SK-N-SH (cell line): Measurements from ENCODE around the gene B3GALT6. TPM values are rescaled to one million over a fixed set of nuclear protein-coding genes. Genes with fewer than 3 reads are reported as not detected.

Experiments
- CTCF ChIA-PET: fragments of 300-600, 350-600 bp; formaldehyde crosslinking; extraction: SDS; loops from one replicate; lab custom pipeline; 2021; lab: Yijun Ruan, JAX
- POLR2A ChIA-PET: fragments of 350-600 bp; sonication (Branson Sonifier 250); formaldehyde crosslinking; extraction: SDS; loops from one replicate; lab custom pipeline; 2020; ENCODE audit warnings: antibody characterized with exemption, inconsistent platforms; lab: Yijun Ruan, JAX
- DNase-seq: peaks from one replicate; pipeline ENCODE4 v3.0.0; 2012
- H2AFZ ChIP-seq: fragments of 200-600 bp; sonication (generic); 2 replicates; pipeline ENCODE4 v1.8.1; 2016; ENCODE audit warnings: antibody characterized with exemption, mild to moderate bottlenecking, low read depth
- H3F3A ChIP-seq: fragments of 200-600 bp; sonication (generic); replicated peaks from 2 replicates; pipeline ENCODE3; 2016; ENCODE audit warnings: antibody characterized with exemption, mild to moderate bottlenecking; ENCODE audit not compliant: insufficient read depth
- H3K27ac ChIP-seq, 2 experiments: fragments of 200-500 bp in 1 of 2; fragments of 200-600 bp in 1 of 2; sonication (Bioruptor generic) in 1 of 2; sonication (generic), shearing (Covaris generic) in 1 of 2; 2 replicates each; pipeline versions ENCODE4 v1.5.1 to v1.6.1; 2014 to 2016; ENCODE audit warnings: low read depth in 2 of 2, inconsistent platforms in 1 of 2, low read length in 1 of 2, mild to moderate bottlenecking in 1 of 2, mixed read lengths in 1 of 2
- H3K27me3 ChIP-seq: fragments of 200-600 bp; sonication (generic), shearing (Covaris generic); 2 replicates; pipeline ENCODE4 v1.6.1; 2016; ENCODE audit warnings: mixed run types; ENCODE audit not compliant: insufficient read depth
- H3K36me3 ChIP-seq, 2 experiments: fragments of 200-500 bp in 1 of 2; fragments of 200-600 bp in 1 of 2; sonication (Bioruptor generic) in 1 of 2; sonication (generic) in 1 of 2; replicated peaks in 1 of 2; 2 replicates each; pipeline versions ENCODE3 to v1.5.1; 2014 to 2016; ENCODE audit warnings: low read length in 1 of 2, mild to moderate bottlenecking in 1 of 2; ENCODE audit not compliant: insufficient read depth in 2 of 2, control insufficient read depth in 1 of 2
- H3K4me1 ChIP-seq, 2 experiments: fragments of 200-500 bp in 1 of 2; fragments of 200-600 bp in 1 of 2; sonication (Bioruptor generic) in 1 of 2; sonication (generic), shearing (Covaris generic) in 1 of 2; 2 replicates each; pipeline versions ENCODE4 v1.5.1 to v1.6.1; 2014 to 2016; ENCODE audit warnings: low read depth in 1 of 2, low read length in 1 of 2, mixed run types in 1 of 2; ENCODE audit not compliant: insufficient read depth in 2 of 2, control insufficient read depth in 1 of 2
- H3K4me2 ChIP-seq: fragments of 200-600 bp; sonication (generic), shearing (Covaris generic); 2 replicates; pipeline ENCODE4 v1.6.1; 2017; ENCODE audit warnings: mixed run types
- H3K4me3 ChIP-seq, 2 experiments: fragments of 200-500 bp in 1 of 2; fragments of 200-600 bp in 1 of 2; sonication (Bioruptor generic) in 1 of 2; sonication (generic), shearing (Covaris generic) in 1 of 2; 2 replicates each; pipeline versions ENCODE4 v1.5.1 to v1.8.1; 2014 to 2016; ENCODE audit warnings: low read depth in 2 of 2, inconsistent platforms in 1 of 2, low read length in 1 of 2, mild to moderate bottlenecking in 1 of 2, mixed read lengths in 1 of 2, moderate library complexity in 1 of 2
- H3K79me2 ChIP-seq: fragments of 200-600 bp; sonication (generic); 2 replicates; pipeline ENCODE4 v1.8.1; 2017; ENCODE audit warnings: mild to moderate bottlenecking; ENCODE audit not compliant: insufficient read depth
- H3K9ac ChIP-seq: fragments of 200-600 bp; sonication (generic); 2 replicates; pipeline ENCODE4 v1.6.1; 2017; ENCODE audit warnings: mixed run types
- H3K9me2 ChIP-seq: fragments of 200-600 bp; sonication (generic); 2 replicates; pipeline ENCODE4 v1.6.1; 2017; ENCODE audit warnings: mixed run types
- H3K9me3 ChIP-seq: fragments of 200-600 bp; sonication (generic); 2 replicates; pipeline ENCODE4 v1.6.1; 2017; ENCODE audit warnings: mixed run types, mild to moderate bottlenecking, moderate library complexity
- H4K20me1 ChIP-seq: fragments of 200-600 bp; sonication (generic); 2 replicates; pipeline ENCODE4 v1.6.1; 2017; ENCODE audit warnings: mild to moderate bottlenecking, mixed run types; ENCODE audit not compliant: insufficient read depth
- FOSL2 ChIP-seq: IDR thresholded peaks from 2 replicates; pipeline ENCODE4 v1.4.0; 2012; ENCODE audit warnings: low read depth, mild to moderate bottlenecking, moderate library complexity, borderline replicate concordance
- GATA2 ChIP-seq: sonication (generic); formaldehyde crosslinking; IDR thresholded peaks from 2 replicates; pipeline ENCODE4 v1.5.0; 2020; ENCODE audit warnings: mild to moderate bottlenecking, missing genetic modification reagents
- JUND ChIP-seq: IDR thresholded peaks from 2 replicates; pipeline ENCODE4 v1.4.0; 2012
- TCF12 ChIP-seq: IDR thresholded peaks from 2 replicates; pipeline ENCODE4 v1.4.0; 2012
- WGBS: methylation state at CpG from one replicate; pipeline ENCODE4 v1.1.6; 2017; ENCODE audit warnings: low lambda C conversion rate; 5-methylcytosine and 5-hydroxymethylcytosine counted together
- polyA plus RNA-seq, 3 experiments: library from polyadenylated mRNA; depleted of rRNA; stranded (reverse); fragments of >200 nt; gene quantifications; 2 replicates each; pipeline ENCODE4 v1.2.3, GENCODE V29; 2012
- TF ChIP-seq, protein P1 (sequence below): fragments of 150-350 bp; IDR thresholded peaks from 2 replicates; pipeline ENCODE4 v1.6.1; 2017; ENCODE audit warnings: antibody characterized with exemption, low read length, low read depth, borderline replicate concordance
- TF ChIP-seq, protein P2 (sequence below): IDR thresholded peaks from 2 replicates; pipeline ENCODE4 v1.4.0; 2012; ENCODE audit warnings: low read depth
- TF ChIP-seq, protein P3 (sequence below): fragments of 150-350 bp; IDR thresholded peaks from 2 replicates; pipeline ENCODE4 v1.6.1; 2016; ENCODE audit warnings: mild to moderate bottlenecking, low read depth, low read length
- TF ChIP-seq, protein P4 (sequence below): fragments of 200-600 bp; sonication (generic); IDR thresholded peaks from 2 replicates; pipeline ENCODE4 v1.6.1; 2017; ENCODE audit warnings: antibody characterized with exemption, mild to moderate bottlenecking, moderate library complexity

Gene B3GALT6
- polyA plus RNA-seq, 1 of the 3 experiments (the other 2 are of a cell fraction), result 38.8 TPM

DNA sequence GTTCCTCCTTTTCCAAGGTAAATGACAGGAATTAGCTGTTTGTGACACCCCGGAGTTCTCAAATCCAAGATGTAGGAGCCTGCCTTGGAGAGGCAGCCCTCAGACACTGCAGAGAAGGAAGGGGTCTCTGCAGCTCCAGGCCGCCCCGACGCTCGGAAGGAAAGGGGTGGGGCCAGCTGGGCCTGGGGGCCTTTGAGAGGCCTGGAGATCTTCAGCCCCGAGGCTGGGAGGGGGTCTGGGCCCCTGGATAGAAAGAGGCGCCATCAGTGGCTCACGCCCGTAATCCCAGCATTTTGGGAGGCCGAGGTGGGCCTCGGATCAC is 24.5 kb upstream of the B3GALT6 start:
- Histone ChIP-seq H3K9me2 (no peaks in the 10 kb centered on the region), H4K20me1 (no peaks in the 10 kb centered on the region), H2AFZ (no peak overlapping the region), H3K27me3 (peaks cover 7% of the 10 kb centered on the region; the same call in 1 of the 2 replicates), H3K79me2 (no peaks in the 10 kb centered on the region), H3K4me1 (peaks cover 3 to 8% of the 10 kb centered on the region in 2 experiments; a peak in 1 of 4 replicates), H3K4me2 (peak overlapping the region; percentile 62; the same call in 1 of the 2 replicates), H3K36me3 (no peaks in the 10 kb centered on the region), H3F3A (no peaks in the 10 kb centered on the region), H3K4me3 (no peak overlapping the region), H3K27ac (no peak overlapping the region), H3K9ac (no peak overlapping the region), H3K9me3 (no peaks in the 10 kb centered on the region)
- TF ChIP-seq, protein P1, sequence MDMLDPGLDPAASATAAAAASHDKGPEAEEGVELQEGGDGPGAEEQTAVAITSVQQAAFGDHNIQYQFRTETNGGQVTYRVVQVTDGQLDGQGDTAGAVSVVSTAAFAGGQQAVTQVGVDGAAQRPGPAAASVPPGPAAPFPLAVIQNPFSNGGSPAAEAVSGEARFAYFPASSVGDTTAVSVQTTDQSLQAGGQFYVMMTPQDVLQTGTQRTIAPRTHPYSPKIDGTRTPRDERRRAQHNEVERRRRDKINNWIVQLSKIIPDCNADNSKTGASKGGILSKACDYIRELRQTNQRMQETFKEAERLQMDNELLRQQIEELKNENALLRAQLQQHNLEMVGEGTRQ, result no peak
- TF ChIP-seq, protein P2, sequence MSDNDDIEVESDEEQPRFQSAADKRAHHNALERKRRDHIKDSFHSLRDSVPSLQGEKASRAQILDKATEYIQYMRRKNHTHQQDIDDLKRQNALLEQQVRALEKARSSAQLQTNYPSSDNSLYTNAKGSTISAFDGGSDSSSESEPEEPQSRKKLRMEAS, result no peak
- TF ChIP-seq JUND (no peak), FOSL2 (no peak), GATA2 (CRISPR knock-in tag) (no peak)
- TF ChIP-seq, protein P3, sequence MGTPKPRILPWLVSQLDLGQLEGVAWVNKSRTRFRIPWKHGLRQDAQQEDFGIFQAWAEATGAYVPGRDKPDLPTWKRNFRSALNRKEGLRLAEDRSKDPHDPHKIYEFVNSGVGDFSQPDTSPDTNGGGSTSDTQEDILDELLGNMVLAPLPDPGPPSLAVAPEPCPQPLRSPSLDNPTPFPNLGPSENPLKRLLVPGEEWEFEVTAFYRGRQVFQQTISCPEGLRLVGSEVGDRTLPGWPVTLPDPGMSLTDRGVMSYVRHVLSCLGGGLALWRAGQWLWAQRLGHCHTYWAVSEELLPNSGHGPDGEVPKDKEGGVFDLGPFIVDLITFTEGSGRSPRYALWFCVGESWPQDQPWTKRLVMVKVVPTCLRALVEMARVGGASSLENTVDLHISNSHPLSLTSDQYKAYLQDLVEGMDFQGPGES, result no peak
- CTCF ChIA-PET, result interaction anchor here (1.1 to 1.4 kb wide), 4 partner anchors 24 to 175 kb away, joined by 3 to 9 read pairs (median 3); no protein-coding TSS in a partner anchor
- 43% methylated on average over 6 of the region's 11 CpGs for WGBS
- POLR2A ChIA-PET, result no interaction called here
- peak; percentile 41 for DNase-seq

DNA sequence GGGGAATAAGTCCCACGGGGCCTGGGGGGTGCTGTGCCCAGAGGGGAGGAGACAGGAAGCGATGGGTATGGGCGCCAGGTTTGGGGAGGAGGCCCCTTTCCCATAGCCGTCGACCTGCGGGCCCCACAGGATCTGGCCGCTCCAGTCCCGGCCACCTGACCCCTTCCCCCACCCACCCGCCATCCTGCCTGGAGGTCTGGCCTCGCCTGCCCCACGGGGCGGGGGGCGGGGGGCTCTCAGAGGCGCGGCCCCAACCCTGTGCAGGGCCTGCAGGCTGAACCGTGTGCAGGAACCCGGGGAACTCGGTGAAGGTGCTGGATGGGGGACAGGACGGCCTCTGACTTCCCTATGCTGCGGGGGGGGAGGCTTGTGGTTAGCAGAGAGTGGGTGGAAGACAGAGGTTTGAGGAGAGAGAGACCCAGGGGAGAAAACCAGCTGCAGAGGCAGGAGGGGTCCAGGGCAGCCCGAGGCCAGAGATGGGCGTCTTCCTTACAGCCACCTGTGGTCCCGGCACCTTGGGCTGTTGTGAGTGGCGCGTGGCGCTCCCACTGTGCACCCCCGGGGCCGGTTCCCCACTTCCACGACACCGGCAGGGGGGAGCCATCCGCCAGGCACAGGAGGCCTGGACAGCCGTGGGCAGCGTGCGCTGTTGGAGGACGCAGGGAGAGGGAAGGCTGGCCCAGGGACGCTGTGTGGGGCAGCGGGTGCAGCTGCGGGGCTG is 23.2 kb upstream of the B3GALT6 start:
- Histone ChIP-seq H3K9me2 (no peaks in the 10 kb centered on the region), H3F3A (no peaks in the 10 kb centered on the region), H3K27me3 (peaks cover 7% of the 10 kb centered on the region; the same call in 1 of the 2 replicates), H4K20me1 (no peaks in the 10 kb centered on the region), H3K4me2 (peak overlapping the region; percentile 62; the same call in 1 of the 2 replicates), H3K9ac (no peak overlapping the region), H2AFZ (no peak overlapping the region), H3K27ac (no peak overlapping the region), H3K4me1 (peaks cover 3 to 7% of the 10 kb centered on the region in 2 experiments; a peak in 1 of 4 replicates), H3K9me3 (no peaks in the 10 kb centered on the region), H3K36me3 (no peaks in the 10 kb centered on the region), H3K4me3 (no peak overlapping the region), H3K79me2 (no peaks in the 10 kb centered on the region)
- CTCF ChIA-PET, result interaction anchor here (0.6 kb wide), 1 partner anchor 21 kb away, joined by 4 read pairs; no protein-coding TSS in a partner anchor
- TF ChIP-seq, protein P4, sequence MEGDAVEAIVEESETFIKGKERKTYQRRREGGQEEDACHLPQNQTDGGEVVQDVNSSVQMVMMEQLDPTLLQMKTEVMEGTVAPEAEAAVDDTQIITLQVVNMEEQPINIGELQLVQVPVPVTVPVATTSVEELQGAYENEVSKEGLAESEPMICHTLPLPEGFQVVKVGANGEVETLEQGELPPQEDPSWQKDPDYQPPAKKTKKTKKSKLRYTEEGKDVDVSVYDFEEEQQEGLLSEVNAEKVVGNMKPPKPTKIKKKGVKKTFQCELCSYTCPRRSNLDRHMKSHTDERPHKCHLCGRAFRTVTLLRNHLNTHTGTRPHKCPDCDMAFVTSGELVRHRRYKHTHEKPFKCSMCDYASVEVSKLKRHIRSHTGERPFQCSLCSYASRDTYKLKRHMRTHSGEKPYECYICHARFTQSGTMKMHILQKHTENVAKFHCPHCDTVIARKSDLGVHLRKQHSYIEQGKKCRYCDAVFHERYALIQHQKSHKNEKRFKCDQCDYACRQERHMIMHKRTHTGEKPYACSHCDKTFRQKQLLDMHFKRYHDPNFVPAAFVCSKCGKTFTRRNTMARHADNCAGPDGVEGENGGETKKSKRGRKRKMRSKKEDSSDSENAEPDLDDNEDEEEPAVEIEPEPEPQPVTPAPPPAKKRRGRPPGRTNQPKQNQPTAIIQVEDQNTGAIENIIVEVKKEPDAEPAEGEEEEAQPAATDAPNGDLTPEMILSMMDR, result no peak
- no peak for TF ChIP-seq TCF12
- WGBS, result 64% methylated on average over 22 of the region's 38 CpGs
- no peak for DNase-seq
- POLR2A ChIA-PET, result interaction anchor here (0.7 kb wide), 1 partner anchor 68 kb away, joined by 3 read pairs; no protein-coding TSS in a partner anchor
